Stimulated activated CD4-positive, alpha-beta T cell treated with anti-CD3 and anti-CD28 coated beads, Interleukin-2, amount 100 ng/mL, for 24 hours (primary cell): ENCODE results near the gene ARSG.
"Not testable (repeated sequence)": the region's sequence is repeated elsewhere in the genome, so short reads cannot be mapped to it uniquely, and the experiment has no call there.

Source experiments
- DNase-seq, 2 donors: peaks; one replicate each; pipeline ENCODE4 v3.0.0-alpha.2; 2020

ARSG gene

DNA sequence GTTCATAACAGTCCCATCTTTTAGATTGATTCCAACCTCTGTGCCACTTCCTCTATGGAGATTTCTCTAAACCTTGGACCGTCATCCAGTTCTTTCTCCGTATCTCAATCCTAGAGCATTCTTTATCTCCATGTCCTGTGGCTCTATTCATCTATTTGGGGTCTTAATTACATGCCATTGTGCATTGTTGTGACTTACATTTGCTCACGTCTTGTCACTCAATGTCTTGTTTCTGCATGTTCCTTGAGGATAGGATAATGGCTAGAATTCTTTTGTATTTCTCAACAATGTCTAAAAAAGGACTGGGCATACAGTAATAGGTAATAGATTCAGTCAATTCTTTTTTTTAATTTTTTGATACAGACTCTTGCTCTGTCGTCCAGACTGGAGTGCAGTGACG is 50.2 kb downstream of the ARSG start:
- DNase-seq, result no peak

DNA sequence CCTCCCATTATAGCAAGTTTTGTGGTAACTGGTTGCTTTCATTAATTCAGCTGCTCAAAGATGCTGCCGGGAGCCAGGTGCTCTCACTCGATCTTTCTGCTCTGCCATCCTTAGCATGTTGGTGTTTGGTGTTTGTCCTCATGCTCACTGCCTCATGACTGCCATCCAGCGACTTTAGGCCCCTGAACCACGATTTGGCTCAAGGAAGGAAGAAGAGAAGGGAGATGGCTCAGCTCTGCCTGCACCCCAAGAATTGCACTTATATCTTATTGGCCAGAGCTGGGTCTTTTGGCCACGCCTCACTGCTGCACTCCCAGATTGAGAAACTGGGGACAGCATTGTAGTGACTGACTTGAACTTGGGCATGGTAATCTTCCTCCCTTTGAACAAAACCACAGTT is 52.7 kb downstream of the ARSG start:
- no peak for DNase-seq

- DNase-seq, result peak in 1 of 2 donors; percentile 32
These were observed 53.4 kb downstream of the ARSG start for GRCh38 chr17:68344701-68345136.

GRCh38 chr17:68346448-68346847 is 55.2 kb downstream of the ARSG start:
- DNase-seq, result peak; percentile 71 to 72

GRCh38 chr17:68347380-68347779 is 56.1 kb downstream of the ARSG start:
- no peak for DNase-seq

DNA sequence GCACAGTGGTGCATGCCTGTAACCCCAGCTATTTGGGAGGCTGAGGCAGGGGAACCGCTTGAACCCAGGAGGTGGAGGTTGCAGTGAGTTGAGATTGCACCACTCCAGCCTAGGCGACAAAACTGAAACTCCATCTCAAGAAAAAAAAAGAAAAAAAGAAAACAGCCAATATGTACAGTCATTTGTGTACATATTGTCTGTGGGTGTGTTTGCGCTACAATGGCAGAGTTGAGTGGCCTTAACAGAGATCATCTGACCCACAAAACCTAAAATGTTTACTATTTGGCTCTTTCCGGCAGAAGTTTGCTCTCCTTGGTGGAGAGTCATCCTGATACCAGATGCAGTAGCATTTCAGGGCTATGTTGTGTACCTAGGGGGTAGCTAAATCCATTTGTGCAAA is 57.9 kb downstream of the ARSG start:
- DNase-seq, result no peak

GRCh38 chr17:68351395-68351794 is 60.1 kb downstream of the ARSG start:
- DNase-seq, result no peak

GRCh38 chr17:68352041-68352440 is 60.7 kb downstream of the ARSG start:
- no peak for DNase-seq

- DNase-seq, result not testable (repeated sequence)
These were observed 61.4 kb downstream of the ARSG start for GRCh38 chr17:68352671-68353070.

- DNase-seq, result no peak
These were observed 61.8 kb downstream of the ARSG start for GRCh38 chr17:68353111-68353521.

DNA sequence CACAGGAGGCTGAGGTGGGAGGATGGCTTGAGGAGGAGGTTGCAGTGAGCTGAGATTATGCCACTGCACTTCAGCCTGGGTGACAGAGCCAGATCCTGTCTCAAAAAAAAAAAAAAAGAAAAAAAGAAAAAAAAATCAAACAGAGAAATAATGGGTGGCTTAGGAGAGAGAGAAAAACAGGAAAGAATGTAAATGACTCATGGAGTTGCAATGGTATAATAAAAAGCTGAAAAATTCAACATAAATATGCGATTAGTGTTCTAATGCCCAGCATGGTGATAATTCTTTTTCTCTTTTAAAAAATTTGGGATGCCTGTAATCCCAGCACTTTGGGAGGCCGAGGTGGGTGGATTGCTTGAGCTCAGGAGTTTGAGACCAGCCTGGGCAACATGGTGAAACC is 63.0 kb downstream of the ARSG start:
- not testable (repeated sequence) for DNase-seq

GRCh38 chr17:68355108-68355507 is 63.8 kb downstream of the ARSG start:
- not testable (repeated sequence) for DNase-seq

GRCh38 chr17:68356520-68356919 is 65.2 kb downstream of the ARSG start:
- DNase-seq, result peak; percentile 48 to 61

- no peak for DNase-seq
These were observed 65.7 kb downstream of the ARSG start for GRCh38 chr17:68356949-68357455.

GRCh38 chr17:68357886-68358285 is 66.6 kb downstream of the ARSG start:
- no peak for DNase-seq

DNA sequence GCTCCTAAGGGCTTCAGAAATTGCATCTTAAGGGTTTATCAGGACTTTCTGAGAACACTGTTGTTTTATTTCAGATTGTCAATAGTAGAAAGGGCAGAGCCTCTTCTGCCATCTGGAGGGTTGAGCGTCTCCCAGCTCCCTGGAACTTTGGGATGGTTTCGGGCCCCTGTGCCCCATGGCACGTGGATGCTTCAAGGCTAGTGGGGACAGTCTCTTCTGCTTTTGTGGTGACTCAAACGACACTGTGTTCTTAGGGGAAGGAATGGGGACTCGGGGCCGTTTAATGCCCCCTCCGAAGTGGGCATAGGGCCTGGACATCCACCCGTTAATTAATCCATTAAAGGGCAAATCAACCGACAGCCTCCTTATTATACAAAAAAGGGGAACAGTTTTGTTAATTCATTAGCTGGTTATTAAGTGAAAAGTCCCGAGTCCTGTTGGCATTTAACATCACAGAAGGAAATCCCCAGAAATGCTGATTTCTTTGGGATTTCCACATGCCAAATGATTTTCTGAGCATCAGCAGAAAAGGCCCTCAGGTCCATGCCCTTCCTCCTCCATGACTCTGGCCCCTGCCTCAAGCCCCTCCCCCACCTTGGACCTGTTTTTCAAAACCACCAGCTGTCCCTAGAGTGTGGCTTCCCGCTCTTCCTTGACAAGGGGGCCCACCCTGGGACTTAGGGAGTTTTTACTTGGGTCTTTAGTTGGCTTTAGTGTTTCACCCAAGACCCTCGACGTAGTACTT is 68.7 kb downstream of the ARSG start:
- no peak for DNase-seq

DNA sequence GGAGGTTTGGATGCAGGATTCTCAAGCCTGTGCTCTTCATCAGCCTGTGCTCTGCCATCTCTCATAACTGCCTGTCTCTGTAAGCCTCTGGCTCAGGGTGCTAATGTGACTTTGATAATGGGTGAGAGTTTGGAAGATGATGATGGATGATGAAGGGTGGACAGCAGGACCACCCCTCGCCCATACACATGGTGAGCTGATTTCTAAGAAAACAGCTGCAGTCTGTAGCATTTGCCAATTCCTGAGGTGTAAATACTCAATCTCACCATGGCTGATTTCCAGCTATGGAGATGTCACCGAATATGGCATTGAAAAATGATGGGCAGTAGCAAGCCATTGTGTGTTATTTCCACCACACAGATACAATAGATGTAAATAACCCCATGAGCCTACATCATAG is 74.2 kb downstream of the ARSG start:
- no peak for DNase-seq

- DNase-seq, result no peak
These were observed 77.1 kb downstream of the ARSG start for GRCh38 chr17:68368387-68368786.

GRCh38 chr17:68375566-68375965 is 84.3 kb downstream of the ARSG start:
- DNase-seq, result no peak

DNA sequence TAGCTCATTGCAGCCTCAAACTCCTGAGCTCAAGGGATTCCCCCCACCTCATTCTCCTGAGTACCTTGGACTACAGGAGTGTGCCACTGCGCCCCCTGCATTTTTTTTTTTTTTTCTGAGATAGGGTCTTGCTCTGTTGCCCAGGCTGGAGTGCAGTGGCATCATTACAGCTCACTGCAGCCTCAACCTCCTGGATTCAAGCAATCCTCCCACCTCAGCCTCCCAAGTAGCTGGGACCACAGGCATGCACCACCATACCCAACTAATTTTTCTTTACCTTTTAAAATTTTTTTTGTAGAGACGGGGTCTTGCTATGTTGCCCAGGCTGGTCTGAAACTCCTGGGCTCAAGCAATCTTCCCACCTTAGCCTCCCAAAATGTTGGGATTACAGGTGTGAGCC is 84.9 kb downstream of the ARSG start:
- DNase-seq, result not testable (repeated sequence)

DNA sequence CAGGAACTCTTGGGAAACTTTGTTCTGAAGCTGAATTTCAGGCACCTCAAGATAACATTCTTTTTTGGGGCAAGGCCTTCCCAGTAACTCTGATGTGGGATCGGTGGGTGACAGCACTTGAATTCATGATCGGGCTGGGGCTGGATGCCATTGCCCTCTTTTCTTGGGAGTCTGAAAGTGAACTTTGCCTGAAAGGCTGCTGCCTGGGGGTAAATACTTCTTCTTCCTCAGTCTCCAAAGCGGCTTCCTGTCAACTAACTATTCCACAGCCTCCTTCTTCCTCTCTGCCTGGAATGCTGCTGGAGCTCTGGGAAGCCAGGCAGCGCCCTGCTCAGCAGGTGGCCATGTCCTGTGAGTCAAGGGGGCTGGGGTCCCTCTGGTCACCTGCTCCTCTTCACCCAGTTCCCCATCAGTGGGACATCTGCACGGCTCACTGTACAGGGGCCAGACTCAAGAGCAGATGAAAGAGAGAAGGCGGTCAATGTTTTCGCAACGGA is 86.5 kb downstream of the ARSG start:
- no peak for DNase-seq

- DNase-seq, result no peak
These were observed 87.2 kb downstream of the ARSG start for GRCh38 chr17:68378268-68379176.

DNA sequence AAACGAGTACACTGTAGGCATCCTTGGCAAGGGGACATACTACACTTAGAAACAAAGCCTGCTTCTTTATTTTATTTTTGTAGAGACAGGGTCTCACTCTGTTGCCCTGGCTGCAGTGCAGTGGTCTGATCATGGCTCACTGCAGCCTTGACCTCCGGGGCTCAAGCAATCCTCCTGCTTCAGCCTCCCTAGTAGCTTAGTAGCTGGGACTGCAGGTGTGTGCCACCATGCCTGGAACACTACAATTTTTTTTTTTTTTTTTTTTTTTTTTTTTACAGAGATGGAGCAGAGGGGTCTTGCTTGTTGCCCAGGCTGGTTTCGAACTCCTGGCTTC is 87.8 kb downstream of the ARSG start:
- DNase-seq, result no peak
